Neural crest cell (in vitro differentiated cells): Measurements from ENCODE around the gene SEC14L1. TPM values are rescaled to one million over a fixed set of nuclear protein-coding genes. Genes with fewer than 3 reads are reported as not detected.
A peak's percentile ranks its signal among the peaks of the same experiment; 100 is the strongest.

Source experiments
- DNase-seq: peaks from one replicate; pipeline ENCODE4 v3.0.0; 2021; ENCODE audit warnings: low read depth, mixed read lengths, low spot score
- H3K27ac Mint-ChIP-seq: one replicate; pipeline ENCODE4 v1.8.0; 2021; ENCODE audit warnings: mild to moderate bottlenecking, mixed read lengths; ENCODE audit not compliant: unreplicated experiment
- H3K27me3 Mint-ChIP-seq: 2 replicates; pipeline ENCODE4 v1.8.0; 2021; ENCODE audit warnings: low read depth, mild to moderate bottlenecking, mixed read lengths
- H3K36me3 Mint-ChIP-seq: 2 replicates; pipeline ENCODE4 v1.8.0; 2021; ENCODE audit warnings: low read depth, mild to moderate bottlenecking, mixed read lengths
- H3K4me1 Mint-ChIP-seq: 2 replicates; pipeline ENCODE4 v1.8.0; 2021; ENCODE audit warnings: mixed read lengths
- H3K4me3 Mint-ChIP-seq: one replicate; pipeline ENCODE4 v1.8.0; 2021; ENCODE audit warnings: mild to moderate bottlenecking, mixed read lengths
- H3K9me3 Mint-ChIP-seq: 2 replicates; pipeline ENCODE4 v1.8.0; 2021; ENCODE audit warnings: mixed read lengths
- total RNA-seq: library from RNA; stranded (reverse); gene quantifications from 2 replicates; pipeline ENCODE4 v1.2.1, GENCODE V29; 2021
- TF ChIP-seq, protein P1 (sequence below): fragments of 200-600 bp; sonication (generic); conservative IDR thresholded peaks from 2 replicates; pipeline ENCODE4 v1.5.0; 2021; ENCODE audit warnings: antibody characterized with exemption, mild to moderate bottlenecking

The SEC14L1 gene
- total RNA-seq, 1 donor from 2014 or later: 108 TPM

DNA sequence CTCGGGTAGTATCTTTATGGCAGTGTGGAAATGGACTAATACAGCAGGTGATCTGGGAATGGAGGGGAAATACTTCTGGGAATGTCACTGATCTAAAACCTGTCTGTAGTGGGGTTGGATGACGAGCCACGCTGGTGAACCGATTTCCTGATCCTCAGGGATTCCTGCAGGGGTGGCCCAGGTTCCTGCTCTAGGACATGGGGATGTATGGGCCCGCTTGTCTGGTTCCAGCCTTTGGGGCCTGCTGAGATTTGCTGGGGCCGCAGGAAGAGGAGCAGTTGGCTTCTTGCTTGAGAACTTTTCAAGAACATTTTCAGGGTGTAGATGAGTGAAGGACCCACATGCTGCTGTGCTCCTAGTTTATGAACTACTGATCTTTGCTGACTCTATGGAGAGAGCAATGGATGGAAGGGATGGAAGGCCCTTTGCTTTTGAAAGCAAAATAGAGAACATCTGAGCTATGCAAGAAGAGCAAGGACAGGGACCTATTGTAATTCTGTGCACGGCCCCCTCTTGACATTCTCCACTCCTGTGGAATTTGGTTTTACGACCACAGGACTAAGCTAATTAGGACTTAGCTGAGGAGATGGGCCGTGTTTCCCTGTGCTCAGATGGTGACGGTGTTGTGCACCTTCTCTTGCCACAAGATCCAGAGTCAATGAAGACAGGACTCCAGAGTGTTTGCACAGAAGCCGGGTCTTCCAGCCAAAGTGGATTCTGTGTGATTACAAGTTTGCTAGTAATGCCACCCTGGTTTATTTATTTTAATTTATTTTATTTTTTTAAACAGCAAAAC, 90.5 kb downstream of the SEC14L1 start:
- H3K36me3 Mint-ChIP-seq: no peaks in the 10 kb centered on the region
- H3K27me3 Mint-ChIP-seq: no peaks in the 10 kb centered on the region
- peaks cover 14% of the 10 kb centered on the region for H3K4me1 Mint-ChIP-seq
- H3K4me3 Mint-ChIP-seq: no peak overlapping the region
- peak overlapping the region; percentile 6 for H3K27ac Mint-ChIP-seq
- TF ChIP-seq, protein P1, sequence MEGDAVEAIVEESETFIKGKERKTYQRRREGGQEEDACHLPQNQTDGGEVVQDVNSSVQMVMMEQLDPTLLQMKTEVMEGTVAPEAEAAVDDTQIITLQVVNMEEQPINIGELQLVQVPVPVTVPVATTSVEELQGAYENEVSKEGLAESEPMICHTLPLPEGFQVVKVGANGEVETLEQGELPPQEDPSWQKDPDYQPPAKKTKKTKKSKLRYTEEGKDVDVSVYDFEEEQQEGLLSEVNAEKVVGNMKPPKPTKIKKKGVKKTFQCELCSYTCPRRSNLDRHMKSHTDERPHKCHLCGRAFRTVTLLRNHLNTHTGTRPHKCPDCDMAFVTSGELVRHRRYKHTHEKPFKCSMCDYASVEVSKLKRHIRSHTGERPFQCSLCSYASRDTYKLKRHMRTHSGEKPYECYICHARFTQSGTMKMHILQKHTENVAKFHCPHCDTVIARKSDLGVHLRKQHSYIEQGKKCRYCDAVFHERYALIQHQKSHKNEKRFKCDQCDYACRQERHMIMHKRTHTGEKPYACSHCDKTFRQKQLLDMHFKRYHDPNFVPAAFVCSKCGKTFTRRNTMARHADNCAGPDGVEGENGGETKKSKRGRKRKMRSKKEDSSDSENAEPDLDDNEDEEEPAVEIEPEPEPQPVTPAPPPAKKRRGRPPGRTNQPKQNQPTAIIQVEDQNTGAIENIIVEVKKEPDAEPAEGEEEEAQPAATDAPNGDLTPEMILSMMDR: no peak
- H3K9me3 Mint-ChIP-seq: peaks cover 3% of the 10 kb centered on the region
- DNase-seq: no peak

GRCh38 chr17:77233127-77233526, 92.4 kb downstream of the SEC14L1 start:
- Mint-ChIP-seq H3K4me3 (no peak overlapping the region), H3K27ac (peak overlapping the region; percentile 1), H3K36me3 (no peaks in the 10 kb centered on the region), H3K9me3 (peaks cover 3% of the 10 kb centered on the region), H3K4me1 (peaks cover 14% of the 10 kb centered on the region), H3K27me3 (no peaks in the 10 kb centered on the region)
- TF ChIP-seq, protein P1: no peak
- DNase-seq: no peak

GRCh38 chr17:77233635-77234334, 93.0 kb downstream of the SEC14L1 start:
- Mint-ChIP-seq H3K9me3 (peaks cover 3% of the 10 kb centered on the region), H3K27ac (no peak overlapping the region), H3K4me1 (peaks cover 7% of the 10 kb centered on the region), H3K4me3 (no peak overlapping the region), H3K36me3 (no peaks in the 10 kb centered on the region), H3K27me3 (no peaks in the 10 kb centered on the region)
- DNase-seq: no peak
- TF ChIP-seq, protein P1: no peak

GRCh38 chr17:77234695-77235094, 93.9 kb downstream of the SEC14L1 start:
- TF ChIP-seq, protein P1: no peak
- DNase-seq: no peak
- H3K27ac Mint-ChIP-seq: no peak overlapping the region
- H3K4me3 Mint-ChIP-seq: no peak overlapping the region
- H3K9me3 Mint-ChIP-seq: peaks cover 3% of the 10 kb centered on the region
- peaks cover 7% of the 10 kb centered on the region for H3K4me1 Mint-ChIP-seq
- H3K27me3 Mint-ChIP-seq: no peaks in the 10 kb centered on the region
- no peaks in the 10 kb centered on the region for H3K36me3 Mint-ChIP-seq

- Mint-ChIP-seq H3K4me3 (no peak overlapping the region), H3K4me1 (peaks cover 7% of the 10 kb centered on the region), H3K36me3 (no peaks in the 10 kb centered on the region), H3K27ac (peak overlapping the region; percentile 35), H3K9me3 (peaks cover 3% of the 10 kb centered on the region), H3K27me3 (no peaks in the 10 kb centered on the region)
- TF ChIP-seq, protein P1: no peak
- no peak for DNase-seq
Measured at GRCh38 chr17:77235370-77235941, 94.7 kb downstream of the SEC14L1 start.
